HFF-Myc (cell line): Measurements from ENCODE around the gene DNAJB2.

Experiments
- DNase-seq: peaks from one replicate; pipeline ENCODE4 v3.0.0-alpha.2; 2011; ENCODE audit warnings: low read depth; ENCODE audit errors: extremely low read depth
- H3K4me3 ChIP-seq: replicated peaks from 2 replicates; pipeline ENCODE4 v1.5.1; 2011; ENCODE audit warnings: low read depth, mild to moderate bottlenecking, control low read depth, low read length
- CTCF ChIP-seq: IDR thresholded peaks from 2 replicates; pipeline ENCODE4 v1.5.1; 2012; ENCODE audit warnings: mild to moderate bottlenecking, low read depth, low read length, control low read depth; ENCODE audit errors: missing control alignments

DNAJB2 gene

GRCh38 chr2:219271021-219271420 is 8.1 kb upstream of the DNAJB2 start:
- DNase-seq = no peak
- no peak overlapping the region for H3K4me3 ChIP-seq
- no peak for TF ChIP-seq CTCF

DNA sequence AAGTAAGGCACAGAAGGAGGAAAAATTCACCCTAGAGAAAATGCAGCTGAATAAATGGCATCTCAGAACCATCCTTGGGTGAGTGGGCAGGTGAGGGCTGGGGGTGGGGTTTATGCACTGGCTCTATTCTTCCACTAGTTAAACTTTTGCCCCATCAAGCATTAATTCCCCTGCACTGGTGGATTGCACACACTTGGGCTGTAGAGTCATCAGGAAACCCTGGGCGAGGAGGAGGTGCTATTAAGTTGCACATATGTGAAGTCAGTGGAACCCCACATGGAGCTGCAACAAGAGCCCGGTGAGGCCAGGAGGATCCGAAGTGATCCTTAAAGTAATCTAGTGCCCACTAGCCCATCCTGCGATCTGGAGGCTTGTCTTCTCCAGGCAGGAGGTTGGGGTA is 6.8 kb upstream of the DNAJB2 start:
- TF ChIP-seq CTCF = no peak
- no peak overlapping the region for H3K4me3 ChIP-seq
- DNase-seq = no peak

- TF ChIP-seq CTCF = no peak
- DNase-seq = no peak
- H3K4me3 ChIP-seq = no peak overlapping the region
Observed at GRCh38 chr2:219272995-219273394, 6.2 kb upstream of the DNAJB2 start.

DNA sequence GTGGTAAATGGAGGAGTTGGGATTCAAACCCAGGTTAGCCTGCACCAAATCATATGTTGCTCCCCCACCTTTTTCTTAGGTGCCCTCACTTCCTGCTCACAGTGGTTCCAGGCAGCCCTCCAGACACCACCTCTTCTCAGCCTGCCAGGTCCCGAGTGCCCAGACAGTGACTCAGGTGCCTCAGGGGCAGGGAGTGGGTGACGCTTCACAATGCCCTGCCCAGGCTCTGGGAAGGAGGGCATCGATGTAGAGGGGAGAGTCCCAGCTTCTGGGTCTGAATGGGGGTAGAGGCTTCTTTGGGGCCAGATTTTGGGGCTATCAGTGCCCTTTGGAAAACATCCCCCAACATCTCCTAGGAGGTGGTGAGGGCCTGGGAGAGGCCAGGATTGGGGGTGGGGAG is 5.2 kb upstream of the DNAJB2 start:
- DNase-seq = no peak
- no peak for TF ChIP-seq CTCF
- H3K4me3 ChIP-seq = no peak overlapping the region

DNA sequence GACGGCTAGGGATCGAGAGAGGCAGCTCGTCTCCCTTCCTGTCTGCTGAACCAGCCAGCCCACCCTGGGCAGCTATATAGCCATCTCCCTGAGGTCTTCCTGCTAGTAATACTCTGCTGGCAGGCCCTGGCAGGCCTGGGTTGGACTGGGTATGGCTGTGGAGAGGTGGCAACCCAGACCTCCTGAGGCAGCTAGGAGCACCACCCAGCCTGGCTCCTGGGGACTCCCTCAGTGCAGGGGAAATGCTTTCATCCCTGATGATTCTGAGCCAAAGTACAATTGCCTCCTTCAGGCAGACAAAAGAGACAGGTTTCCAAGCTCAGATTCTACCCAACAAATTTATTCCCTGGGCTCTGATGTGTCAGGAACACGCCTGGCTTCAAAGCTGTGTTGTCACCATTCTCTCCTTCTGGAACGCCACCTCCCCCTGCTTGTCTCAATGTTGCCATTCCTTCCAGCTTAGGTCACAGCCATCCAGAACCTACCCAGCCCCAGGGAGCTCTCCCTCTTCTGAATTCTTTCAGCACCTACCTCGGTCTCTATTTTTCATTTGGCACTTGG is 4.7 kb upstream of the DNAJB2 start:
- no peak overlapping the region for H3K4me3 ChIP-seq
- no peak for TF ChIP-seq CTCF
- no peak for DNase-seq

GRCh38 chr2:219277703-219278654 is 1.2 kb upstream of the DNAJB2 start:
- H3K4me3 ChIP-seq = no peak overlapping the region
- TF ChIP-seq CTCF = peak; percentile 99
- DNase-seq = no peak
